OCI-LY1 (cell line): ENCODE measurements around the gene PDE3A.

ENCODE experiments used
- H2AFZ ChIP-seq: fragments of 200-600 bp; sonication (generic), shearing (Covaris generic); 2 replicates; pipeline ENCODE4 v1.6.0; 2014; ENCODE audit warnings: antibody characterized with exemption, mild to moderate bottlenecking, low read length
- H3F3A ChIP-seq: fragments of 200-600 bp; sonication (generic), shearing (Covaris generic); 2 replicates; pipeline ENCODE4 v1.6.0; 2014; ENCODE audit warnings: mild to moderate bottlenecking, antibody characterized with exemption, low read length, moderate library complexity; ENCODE audit not compliant: insufficient read depth
- H3K27ac ChIP-seq: fragments of 200-600 bp; sonication (generic); 2 replicates; pipeline ENCODE4 v1.5.1; 2014; ENCODE audit warnings: low read length, mixed run types, mild to moderate bottlenecking, low read depth; ENCODE audit not compliant: poor library complexity, severe bottlenecking
- H3K27me3 ChIP-seq: fragments of 200-600 bp; sonication (generic); 2 replicates; pipeline ENCODE4 v1.6.0; 2014; ENCODE audit warnings: antibody characterized with exemption, mild to moderate bottlenecking, low read length, moderate library complexity; ENCODE audit not compliant: insufficient read depth
- H3K36me3 ChIP-seq: fragments of 200-600 bp; sonication (generic); 2 replicates; pipeline ENCODE4 v1.6.1; 2014; ENCODE audit warnings: mild to moderate bottlenecking, antibody characterized with exemption, low read length, moderate library complexity, mixed read lengths; ENCODE audit not compliant: insufficient read depth
- H3K4me1 ChIP-seq: fragments of 200-600 bp; sonication (generic); 2 replicates; pipeline ENCODE4 v1.5.1; 2014; ENCODE audit warnings: mild to moderate bottlenecking, low read length, moderate library complexity; ENCODE audit not compliant: insufficient read depth, severe bottlenecking
- H3K4me2 ChIP-seq: fragments of 200-600 bp; sonication (generic), shearing (Covaris generic); 2 replicates; pipeline ENCODE4 v1.6.1; 2014; ENCODE audit warnings: low read length
- H3K4me3 ChIP-seq: fragments of 200-600 bp; sonication (generic); 2 replicates; pipeline ENCODE4 v1.5.1; 2014; ENCODE audit warnings: low read length, low read depth, mild to moderate bottlenecking, mixed read lengths; ENCODE audit not compliant: poor library complexity, severe bottlenecking
- H3K79me2 ChIP-seq: fragments of 200-600 bp; shearing (Covaris generic); 2 replicates; pipeline ENCODE4 v1.6.1; 2016; ENCODE audit warnings: mixed run types, low read length, mixed read lengths; ENCODE audit not compliant: insufficient read depth
- H3K9ac ChIP-seq: fragments of 200-600 bp; sonication (generic), shearing (Covaris generic); 2 replicates; pipeline ENCODE4 v1.6.1; 2014; ENCODE audit warnings: mild to moderate bottlenecking, low read length, mixed read lengths
- H3K9me2 ChIP-seq: fragments of 200-600 bp; sonication (generic), shearing (Covaris generic); 2 replicates; pipeline ENCODE4 v1.6.1; 2014; ENCODE audit warnings: low read depth, mild to moderate bottlenecking, low read length, mixed read lengths
- H3K9me3 ChIP-seq: fragments of 200-600 bp; shearing (Covaris generic); 2 replicates; pipeline ENCODE4 v1.6.1; 2014; ENCODE audit warnings: low read length, mixed read lengths
- H4K20me1 ChIP-seq: fragments of 200-600 bp; sonication (generic), shearing (Covaris generic); 2 replicates; pipeline ENCODE4 v1.6.0; 2016; ENCODE audit warnings: mild to moderate bottlenecking, low read length; ENCODE audit not compliant: insufficient read depth
- CTCF ChIP-seq: fragments of 200-600 bp; sonication (generic), shearing (Covaris generic); IDR thresholded peaks from 2 replicates; pipeline ENCODE4 v1.5.1; 2017; ENCODE audit warnings: mild to moderate bottlenecking, antibody characterized with exemption, low read length, moderate library complexity, mixed read lengths
- EZH2 ChIP-seq: fragments of 200-600 bp; sonication (generic), shearing (Covaris generic); IDR thresholded peaks from 2 replicates; pipeline ENCODE4 v1.8.0; 2017; ENCODE audit warnings: borderline replicate concordance, mixed run types, mild to moderate bottlenecking, antibody characterized with exemption, low read length, moderate library complexity, mixed read lengths

PDE3A gene

GRCh38 chr12:20656600-20656999, 288.3 kb downstream of the PDE3A start:
- no peak overlapping the region for H2AFZ ChIP-seq
- H3K4me3 ChIP-seq, result no peak overlapping the region
- H3K9me3 ChIP-seq, result no peaks in the 10 kb centered on the region
- no peaks in the 10 kb centered on the region for H3K9me2 ChIP-seq
- H3K27ac ChIP-seq, result no peak overlapping the region
- H4K20me1 ChIP-seq, result no peaks in the 10 kb centered on the region
- no peak overlapping the region for H3K9ac ChIP-seq
- no peaks in the 10 kb centered on the region for H3F3A ChIP-seq
- no peaks in the 10 kb centered on the region for H3K27me3 ChIP-seq
- TF ChIP-seq EZH2 (no peak), CTCF (no peak)
- no peaks in the 10 kb centered on the region for H3K79me2 ChIP-seq
- no peak overlapping the region for H3K4me2 ChIP-seq
- no peaks in the 10 kb centered on the region for H3K36me3 ChIP-seq
- H3K4me1 ChIP-seq, result no peaks in the 10 kb centered on the region

- Histone ChIP-seq H3K27ac (no peak overlapping the region), H3F3A (no peaks in the 10 kb centered on the region), H3K4me2 (no peak overlapping the region), H4K20me1 (no peaks in the 10 kb centered on the region), H2AFZ (no peak overlapping the region), H3K4me3 (no peak overlapping the region), H3K9ac (no peak overlapping the region), H3K27me3 (no peaks in the 10 kb centered on the region), H3K9me3 (no peaks in the 10 kb centered on the region), H3K9me2 (no peaks in the 10 kb centered on the region), H3K36me3 (no peaks in the 10 kb centered on the region), H3K4me1 (no peaks in the 10 kb centered on the region), H3K79me2 (no peaks in the 10 kb centered on the region)
- no peak for TF ChIP-seq CTCF
Observed at GRCh38 chr12:20657496-20657895, 289.2 kb downstream of the PDE3A start.

- no peak for TF ChIP-seq EZH2
- H3K36me3 ChIP-seq, result no peaks in the 10 kb centered on the region
- H3K27ac ChIP-seq, result no peak overlapping the region
- H3K9ac ChIP-seq, result no peak overlapping the region
- H3K4me3 ChIP-seq, result no peak overlapping the region
- H3K4me2 ChIP-seq, result no peak overlapping the region
- no peak overlapping the region for H2AFZ ChIP-seq
- no peaks in the 10 kb centered on the region for H3K27me3 ChIP-seq
- H4K20me1 ChIP-seq, result no peaks in the 10 kb centered on the region
- H3K9me3 ChIP-seq, result no peaks in the 10 kb centered on the region
- no peaks in the 10 kb centered on the region for H3F3A ChIP-seq
- H3K9me2 ChIP-seq, result no peaks in the 10 kb centered on the region
- H3K79me2 ChIP-seq, result no peaks in the 10 kb centered on the region
- no peaks in the 10 kb centered on the region for H3K4me1 ChIP-seq
Observed at GRCh38 chr12:20681334-20681733, 313.0 kb downstream of the PDE3A start.

- H3K36me3 ChIP-seq, result no peaks in the 10 kb centered on the region
- no peaks in the 10 kb centered on the region for H3K79me2 ChIP-seq
- H3K27ac ChIP-seq, result no peak within 1 kb of the TSS
- H3K4me1 ChIP-seq, result no peaks in the 10 kb centered on the region
- H3K4me2 ChIP-seq, result no peak within 1 kb of the TSS
- H3K9ac ChIP-seq, result no peak within 1 kb of the TSS
- H3K9me3 ChIP-seq, result no peaks in the 10 kb centered on the region
- H2AFZ ChIP-seq, result no peak within 1 kb of the TSS
- H4K20me1 ChIP-seq, result no peaks in the 10 kb centered on the region
- H3K9me2 ChIP-seq, result no peaks in the 10 kb centered on the region
- TF ChIP-seq CTCF (no peak), EZH2 (no peak)
- H3K4me3 ChIP-seq, result no peak within 1 kb of the TSS
- no peaks in the 10 kb centered on the region for H3K27me3 ChIP-seq
- no peaks in the 10 kb centered on the region for H3F3A ChIP-seq
Observed at GRCh38 chr12:20695232-20695631, 326.9 kb downstream of the PDE3A start, which contains the start of gene SLCO1C1. Gene SLCO1C1 (plus strand): TSS chr12:20695332. CDS start chr12:20699577, 4,245 bp downstream.
